Activated CD8-positive, alpha-beta memory T cell treated with anti-CD3 and anti-CD28 coated beads, Interleukin-2, amount 50 U/mL, for 48 hours (primary cell): ENCODE results near the gene RPP30.

Experiments
- DNase-seq: peaks from one replicate; pipeline ENCODE4 v3.0.0-alpha.2; 2020

RPP30 gene

GRCh38 chr10:90871766-90872647, at the start of gene RPP30:
Gene RPP30 (plus strand): TSS chr10:90871974. CDS start chr10:90871987, 13 bp downstream.
- DNase-seq = peak; percentile 90

- DNase-seq = no peak
Measured at GRCh38 chr10:90822508-90822907, 49.3 kb upstream of the RPP30 start.

- no peak for DNase-seq
Measured at GRCh38 chr10:90832111-90832510, 39.7 kb upstream of the RPP30 start.

GRCh38 chr10:90834326-90834725, 37.4 kb upstream of the RPP30 start:
- DNase-seq = no peak

GRCh38 chr10:90837486-90837885, 34.3 kb upstream of the RPP30 start:
- no peak for DNase-seq

GRCh38 chr10:90842725-90843124, 29.0 kb upstream of the RPP30 start:
- no peak for DNase-seq

GRCh38 chr10:90845726-90846125, 26.0 kb upstream of the RPP30 start:
- no peak for DNase-seq

- no peak for DNase-seq
Measured at GRCh38 chr10:90846746-90847145, 25.0 kb upstream of the RPP30 start.

GRCh38 chr10:90847436-90847835, 24.3 kb upstream of the RPP30 start:
- DNase-seq = no peak

GRCh38 chr10:90849956-90850749, 21.6 kb upstream of the RPP30 start:
- no peak for DNase-seq

GRCh38 chr10:90855126-90855525, 16.6 kb upstream of the RPP30 start:
- no peak for DNase-seq

- no peak for DNase-seq
Measured at GRCh38 chr10:90856261-90856660, 15.5 kb upstream of the RPP30 start.

GRCh38 chr10:90856964-90857634, 14.7 kb upstream of the RPP30 start:
- DNase-seq = peak; percentile 57

GRCh38 chr10:90857635-90858460, 13.9 kb upstream of the RPP30 start, which contains the start of gene HTR7:
Gene HTR7 (minus strand): TSS chr10:90858039. CDS start chr10:90857671, 368 bp downstream.
- DNase-seq = peak; percentile 76

- no peak for DNase-seq
Measured at GRCh38 chr10:90858461-90858968, 13.3 kb upstream of the RPP30 start.

- no peak for DNase-seq
Measured at GRCh38 chr10:90859321-90859751, 12.4 kb upstream of the RPP30 start.

GRCh38 chr10:90860790-90861189, 11.0 kb upstream of the RPP30 start:
- DNase-seq = no peak

GRCh38 chr10:90862908-90863514, 8.8 kb upstream of the RPP30 start:
- no peak for DNase-seq

- no peak for DNase-seq
Measured at GRCh38 chr10:90865401-90865800, 6.4 kb upstream of the RPP30 start.

- no peak for DNase-seq
Measured at GRCh38 chr10:90866050-90866598, 5.7 kb upstream of the RPP30 start.

GRCh38 chr10:90871279-90871765, 452 bp upstream of the RPP30 start:
- no peak for DNase-seq
